ENCODE results near the gene DALRD3. TPM values are rescaled to one million over a fixed set of nuclear protein-coding genes. Genes with fewer than 3 reads are reported as not detected.
A peak's percentile ranks its signal among the peaks of the same experiment; 100 is the strongest.

The DALRD3 gene
- total and polyA plus RNA-seq, 2 donors, result 26.7 to 28.3 TPM

- no peak for DNase-seq (ENCODE audit: extremely low spot score)
- H3K36me3 ChIP-seq (ENCODE audit: insufficient read depth), result no peaks in the 10 kb centered on the region
- 95% methylated on average over 3 of the region's 3 CpGs for WGBS
- H3K27ac ChIP-seq (ENCODE audit: low read depth), result no peak overlapping the region
- no peak overlapping the region for H3K4me3 ChIP-seq (ENCODE audit: low read depth, low read length)
- H3K4me1 ChIP-seq (ENCODE audit: insufficient read depth), result no peaks in the 10 kb centered on the region
Measured at GRCh38 chr3:49005303-49005680, 13.1 kb downstream of the DALRD3 start.

- no peak overlapping the region for H3K27ac ChIP-seq (ENCODE audit: low read depth)
- H3K36me3 ChIP-seq (ENCODE audit: insufficient read depth), result no peaks in the 10 kb centered on the region
- H3K4me3 ChIP-seq (ENCODE audit: low read depth, low read length), result no peak overlapping the region
- no peaks in the 10 kb centered on the region for H3K4me1 ChIP-seq (ENCODE audit: insufficient read depth)
- DNase-seq (ENCODE audit: extremely low spot score), result no peak
- WGBS, result 87% methylated on average over 16 of the region's 16 CpGs
Measured at GRCh38 chr3:49004352-49005302, 13.8 kb downstream of the DALRD3 start.

- DNase-seq (ENCODE audit: extremely low spot score), result no peak
- H3K36me3 ChIP-seq (ENCODE audit: insufficient read depth), result no peaks in the 10 kb centered on the region
- H3K4me1 ChIP-seq (ENCODE audit: insufficient read depth), result no peaks in the 10 kb centered on the region
- no peak overlapping the region for H3K4me3 ChIP-seq (ENCODE audit: low read depth, low read length)
- H3K27ac ChIP-seq (ENCODE audit: low read depth), result no peak overlapping the region
- 91% methylated on average over 6 of the region's 6 CpGs for WGBS
Measured at GRCh38 chr3:49001155-49001554, 17.2 kb downstream of the DALRD3 start.

- H3K36me3 ChIP-seq (ENCODE audit: insufficient read depth), result no peaks in the 10 kb centered on the region
- WGBS, result 76% methylated on average over 8 of the region's 8 CpGs
- DNase-seq (ENCODE audit: extremely low spot score), result no peak
- no peak overlapping the region for H3K4me3 ChIP-seq (ENCODE audit: low read depth, low read length)
- H3K4me1 ChIP-seq (ENCODE audit: insufficient read depth), result no peaks in the 10 kb centered on the region
- H3K27ac ChIP-seq (ENCODE audit: low read depth), result no peak overlapping the region
Measured at GRCh38 chr3:48999085-48999858, 19.1 kb downstream of the DALRD3 start.

- 72% methylated on average over 20 of the region's 20 CpGs for WGBS
- no peak overlapping the region for H3K27ac ChIP-seq (ENCODE audit: low read depth)
- H3K36me3 ChIP-seq (ENCODE audit: insufficient read depth), result no peaks in the 10 kb centered on the region
- no peak for DNase-seq (ENCODE audit: extremely low spot score)
- H3K4me3 ChIP-seq (ENCODE audit: low read depth, low read length), result no peak overlapping the region
- no peaks in the 10 kb centered on the region for H3K4me1 ChIP-seq (ENCODE audit: insufficient read depth)
Measured at GRCh38 chr3:48997714-48998637, 20.4 kb downstream of the DALRD3 start.

GRCh38 chr3:48997102-48997635, 21.2 kb downstream of the DALRD3 start:
- Histone ChIP-seq H3K4me3 (ENCODE audit: low read depth, low read length) (no peak overlapping the region), H3K27ac (ENCODE audit: low read depth) (no peak overlapping the region), H3K4me1 (ENCODE audit: insufficient read depth) (no peaks in the 10 kb centered on the region), H3K36me3 (ENCODE audit: insufficient read depth) (no peaks in the 10 kb centered on the region)
- DNase-seq (ENCODE audit: extremely low spot score), result no peak
- 79% methylated on average over 8 of the region's 8 CpGs for WGBS

- DNase-seq (ENCODE audit: extremely low spot score), result no peak
- no peaks in the 10 kb centered on the region for H3K4me1 ChIP-seq (ENCODE audit: insufficient read depth)
- 92% methylated on average over 8 of the region's 8 CpGs for WGBS
Measured at GRCh38 chr3:48996640-48997039, 21.7 kb downstream of the DALRD3 start.

GRCh38 chr3:48993834-48994233, 24.5 kb downstream of the DALRD3 start:
- no peak for DNase-seq (ENCODE audit: extremely low spot score)
- Histone ChIP-seq H3K4me1 (ENCODE audit: insufficient read depth) (no peaks in the 10 kb centered on the region), H3K4me3 (ENCODE audit: low read depth, low read length) (no peak overlapping the region), H3K27ac (ENCODE audit: low read depth) (no peak overlapping the region), H3K36me3 (ENCODE audit: insufficient read depth) (no peaks in the 10 kb centered on the region)

More at GRCh38 chr3:48996640-48997039, 21.7 kb downstream of the DALRD3 start:
- Histone ChIP-seq H3K27ac (ENCODE audit: low read depth) (no peak overlapping the region), H3K36me3 (ENCODE audit: insufficient read depth) (no peaks in the 10 kb centered on the region), H3K4me3 (ENCODE audit: low read depth, low read length) (no peak overlapping the region)

- DNase-seq (ENCODE audit: extremely low spot score), result no peak
- H3K36me3 ChIP-seq (ENCODE audit: insufficient read depth), result no peaks in the 10 kb centered on the region
- no peaks in the 10 kb centered on the region for H3K4me1 ChIP-seq (ENCODE audit: insufficient read depth)
- 75% methylated on average over 5 of the region's 5 CpGs for WGBS
- no peak overlapping the region for H3K27ac ChIP-seq (ENCODE audit: low read depth)
- no peak overlapping the region for H3K4me3 ChIP-seq (ENCODE audit: low read depth, low read length)
Measured at GRCh38 chr3:48991851-48992545, 26.4 kb downstream of the DALRD3 start.

GRCh38 chr3:48990636-48991469, 27.5 kb downstream of the DALRD3 start:
- H3K4me3 ChIP-seq (ENCODE audit: low read depth, low read length), result peak overlapping the region; percentile 78
- peak overlapping the region; percentile 92 for H3K27ac ChIP-seq (ENCODE audit: low read depth)
- no peak for DNase-seq (ENCODE audit: extremely low spot score)
- WGBS, result 5% methylated on average over 40 of the region's 40 CpGs
- no peaks in the 10 kb centered on the region for H3K36me3 ChIP-seq (ENCODE audit: insufficient read depth)
- no peaks in the 10 kb centered on the region for H3K4me1 ChIP-seq (ENCODE audit: insufficient read depth)

GRCh38 chr3:48989796-48990635, 28.4 kb downstream of the DALRD3 start, which contains the start of gene P4HTM:
Gene P4HTM, plus strand, starts transcription at chr3:48990241. Its CDS starts 16 bp downstream, at chr3:48990257.
- H3K27ac ChIP-seq (ENCODE audit: low read depth), result peak within 1 kb of the TSS; percentile 92
- H3K4me1 ChIP-seq (ENCODE audit: insufficient read depth), result no peaks in the 10 kb centered on the region
- H3K36me3 ChIP-seq (ENCODE audit: insufficient read depth), result no peaks in the 10 kb centered on the region
- under 1% methylated on average over 91 of the region's 91 CpGs for WGBS
- peak; percentile 79 for DNase-seq (ENCODE audit: extremely low spot score)
- peak within 1 kb of the TSS; percentile 78 for H3K4me3 ChIP-seq (ENCODE audit: low read depth, low read length)

Data from urinary bladder (tissue), 4 donors.